Measurements from ENCODE around the gene DNAAF8.
"Not testable (repeated sequence)": the region's sequence is repeated elsewhere in the genome, so short reads cannot be mapped to it uniquely, and the experiment has no call there.

DNAAF8 gene

DNA sequence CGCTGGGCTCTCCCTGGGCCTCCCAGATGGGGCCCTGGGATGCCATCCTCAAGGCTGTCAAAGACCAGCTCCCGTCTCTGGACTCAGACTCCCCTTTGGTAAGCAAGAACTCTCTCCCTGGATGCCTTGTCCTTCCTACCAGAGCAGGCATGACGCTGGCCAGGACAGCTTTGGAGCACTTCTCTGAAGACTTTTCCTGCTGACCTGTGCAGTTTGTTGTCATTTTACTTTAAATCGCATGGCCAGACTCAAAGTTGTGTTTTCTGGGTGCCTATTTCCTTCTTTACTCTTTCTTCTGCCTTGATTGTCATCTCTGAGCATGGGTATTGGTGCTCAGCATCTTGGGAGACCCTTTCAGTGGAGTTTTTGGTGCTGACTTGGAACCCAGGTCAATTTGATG lies 2.2 kb downstream of the DNAAF8 start:
- Histone ChIP-seq H3K36me3 (ENCODE audit: control insufficient read depth in 4 of 4, insufficient read depth in 4 of 4, low read length in 3 of 4) (peaks cover 0 to 5% (median under 1%) of the 10 kb centered on the region in 4 experiments), H3K27me3 (replicated peaks in 2 of 5; ENCODE audit: control insufficient read depth in 4 of 5, insufficient read depth in 5 of 5, low read length in 4 of 5) (no peaks in the 10 kb centered on the region), H3K9me3 (ENCODE audit: control extremely low read depth in 1 of 5, control insufficient read depth in 4 of 5, insufficient read depth in 2 of 5, low read depth in 1 of 5, low read length in 4 of 5) (no peaks in the 10 kb centered on the region), H3K27ac (ENCODE audit: insufficient read depth in 1 of 2, low read depth in 1 of 2, low read length in 2 of 2, poor library complexity in 1 of 2, severe bottlenecking in 2 of 2) (no peak overlapping the region), H3K4me1 (ENCODE audit: control extremely low read depth in 1 of 4, control insufficient read depth in 4 of 4, insufficient read depth in 4 of 4, low read length in 3 of 4) (peaks cover 3 to 20% (median 14%) of the 10 kb centered on the region in 4 experiments), H3K4me3 (ENCODE audit: control insufficient read depth in 1 of 7, extremely low read depth in 1 of 7, insufficient read depth in 4 of 7, low read depth in 2 of 7, low read length in 6 of 7) (no peak overlapping the region)
- CTCF ChIA-PET = no interaction called here
- 100% methylated on average over 4 of the region's 4 CpGs for WGBS (ENCODE audit: insufficient coverage)
- POLR2A ChIA-PET = no interaction called here
- DNase-seq = no peak

DNA sequence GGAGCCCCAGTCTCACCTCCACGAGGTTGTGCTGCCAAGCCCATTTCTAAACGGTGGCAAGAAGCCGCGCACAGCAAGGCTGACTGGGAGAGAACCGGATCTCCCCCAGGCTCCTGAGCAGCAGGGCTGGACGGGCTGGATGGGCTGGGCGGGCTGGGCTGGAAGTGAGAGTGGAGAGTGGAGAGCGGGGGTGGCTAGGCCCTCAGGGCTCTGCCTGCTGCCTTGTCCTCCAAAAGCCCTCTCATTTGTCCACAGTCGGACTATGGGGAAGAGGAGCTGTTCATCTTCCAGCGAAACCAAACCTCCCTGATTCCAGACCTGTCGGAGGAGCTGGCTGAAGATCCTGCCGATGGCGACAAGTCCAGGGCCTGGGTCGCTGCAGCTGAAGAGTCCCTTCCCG lies 3.2 kb downstream of the DNAAF8 start:
- Histone ChIP-seq H3K4me3 (ENCODE audit: control insufficient read depth in 1 of 7, extremely low read depth in 1 of 7, insufficient read depth in 4 of 7, low read depth in 2 of 7, low read length in 6 of 7) (no peak overlapping the region), H3K4me1 (ENCODE audit: control extremely low read depth in 1 of 4, control insufficient read depth in 4 of 4, insufficient read depth in 4 of 4, low read length in 3 of 4) (peaks cover 3 to 20% (median 14%) of the 10 kb centered on the region in 4 experiments), H3K27ac (ENCODE audit: insufficient read depth in 1 of 2, low read depth in 1 of 2, low read length in 2 of 2, poor library complexity in 1 of 2, severe bottlenecking in 2 of 2) (no peak overlapping the region), H3K36me3 (ENCODE audit: control insufficient read depth in 4 of 4, insufficient read depth in 4 of 4, low read length in 3 of 4) (no peaks in the 10 kb centered on the region), H3K9me3 (ENCODE audit: control extremely low read depth in 1 of 5, control insufficient read depth in 4 of 5, insufficient read depth in 2 of 5, low read depth in 1 of 5, low read length in 4 of 5) (no peaks in the 10 kb centered on the region), H3K27me3 (replicated peaks in 2 of 5; ENCODE audit: control insufficient read depth in 4 of 5, insufficient read depth in 5 of 5, low read length in 4 of 5) (peaks cover 0 to under 1% (median 0%) of the 10 kb centered on the region in 5 experiments)
- DNase-seq = no peak
- 95% methylated on average over 9 of the region's 15 CpGs for WGBS (ENCODE audit: insufficient coverage)
- CTCF ChIA-PET = no interaction called here
- POLR2A ChIA-PET = no interaction called here

DNA sequence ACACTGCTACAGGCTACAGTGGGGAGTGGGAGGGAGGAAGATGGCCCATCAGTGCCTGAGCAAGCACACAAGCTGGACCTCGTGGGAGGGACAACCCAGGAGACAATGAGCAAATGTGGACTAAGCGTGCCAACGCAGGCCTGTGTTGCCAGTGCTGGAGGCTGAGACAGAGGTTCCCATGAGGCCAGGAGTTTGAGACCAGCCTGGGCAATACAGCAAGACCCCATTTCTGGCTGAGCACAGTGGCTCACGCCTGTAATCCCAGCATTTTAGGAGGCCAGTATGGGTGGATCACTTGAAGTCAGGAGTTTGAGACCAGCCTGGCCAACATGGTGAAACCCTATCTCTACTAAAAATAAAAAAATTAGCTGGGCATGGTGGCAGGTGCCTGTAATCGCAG lies 4.0 kb downstream of the DNAAF8 start:
- DNase-seq; H3K27ac ChIP-seq (ENCODE audit: insufficient read depth in 1 of 2, low read depth in 1 of 2, low read length in 2 of 2, poor library complexity in 1 of 2, severe bottlenecking in 2 of 2); CTCF ChIA-PET; H3K9me3 ChIP-seq (ENCODE audit: control extremely low read depth in 1 of 5, control insufficient read depth in 4 of 5, insufficient read depth in 2 of 5, low read depth in 1 of 5, low read length in 4 of 5); H3K4me3 ChIP-seq (ENCODE audit: control insufficient read depth in 1 of 7, extremely low read depth in 1 of 7, insufficient read depth in 4 of 7, low read depth in 2 of 7, low read length in 6 of 7); H3K36me3 ChIP-seq (ENCODE audit: control insufficient read depth in 4 of 4, insufficient read depth in 4 of 4, low read length in 3 of 4); H3K27me3 ChIP-seq (replicated peaks in 2 of 5; ENCODE audit: control insufficient read depth in 4 of 5, insufficient read depth in 5 of 5, low read length in 4 of 5): not testable (repeated sequence)
- POLR2A ChIA-PET = interaction anchor here (0.6 kb wide), 1 partner anchor 70 kb away, joined by 3 read pairs; no protein-coding TSS in a partner anchor
- H3K4me1 ChIP-seq (ENCODE audit: control extremely low read depth in 1 of 4, control insufficient read depth in 4 of 4, insufficient read depth in 4 of 4, low read length in 3 of 4) = peaks cover 2 to 23% (median 13%) of the 10 kb centered on the region in 4 experiments
- 91% methylated on average over 4 of the region's 5 CpGs for WGBS (ENCODE audit: insufficient coverage)

DNA sequence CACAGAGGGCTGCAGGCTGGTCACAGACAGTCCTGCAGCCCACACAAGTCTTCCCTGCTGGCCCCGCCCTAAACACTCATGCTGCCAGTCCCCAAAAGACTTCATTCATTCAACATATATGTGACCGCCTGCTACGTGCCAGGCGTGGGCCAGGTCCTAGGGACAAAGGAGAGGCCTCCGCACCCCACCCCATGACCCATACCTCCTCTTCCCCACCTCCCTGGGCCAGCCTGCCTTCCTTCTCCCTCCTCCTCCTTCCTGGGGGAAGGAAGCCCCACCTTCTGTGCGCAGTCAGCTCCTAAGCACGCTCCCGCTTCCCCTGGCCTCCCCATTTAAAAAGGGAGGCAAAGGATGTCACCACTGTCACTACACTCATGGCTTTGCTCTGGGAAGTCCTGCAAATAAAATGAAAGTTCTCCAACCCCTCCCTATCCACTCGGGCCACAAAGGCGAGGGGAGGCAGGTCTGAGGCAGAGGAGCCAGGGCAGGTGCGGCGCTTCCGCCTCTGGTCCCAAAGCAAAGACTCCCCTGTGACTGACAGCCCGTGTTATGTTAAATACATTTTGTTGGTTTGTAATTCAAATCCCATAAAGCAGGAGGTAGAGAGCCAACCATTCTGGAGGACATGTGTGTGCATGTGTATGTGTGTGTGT lies 9.0 kb downstream of the DNAAF8 start:
- no peaks in the 10 kb centered on the region for H3K9me3 ChIP-seq (ENCODE audit: control extremely low read depth in 1 of 5, control insufficient read depth in 4 of 5, insufficient read depth in 2 of 5, low read depth in 1 of 5, low read length in 4 of 5)
- ChIA-PET POLR2A (no interaction called here), CTCF (no interaction called here)
- DNase-seq = peak in 1 of 3 donors; percentile 10
- H3K4me3 ChIP-seq (ENCODE audit: control insufficient read depth in 1 of 7, extremely low read depth in 1 of 7, insufficient read depth in 4 of 7, low read depth in 2 of 7, low read length in 6 of 7) = peak overlapping the region in 1 of 7 experiments; percentile 60
- H3K27ac ChIP-seq (ENCODE audit: insufficient read depth in 1 of 2, low read depth in 1 of 2, low read length in 2 of 2, poor library complexity in 1 of 2, severe bottlenecking in 2 of 2) = no peak overlapping the region
- peaks cover 0 to 3% (median 2%) of the 10 kb centered on the region in 5 experiments for H3K27me3 ChIP-seq (replicated peaks in 2 of 5; ENCODE audit: control insufficient read depth in 4 of 5, insufficient read depth in 5 of 5, low read length in 4 of 5)
- 43% methylated on average over 8 of the region's 14 CpGs for WGBS (ENCODE audit: insufficient coverage)
- peaks cover 0 to 14% (median 5%) of the 10 kb centered on the region in 4 experiments for H3K4me1 ChIP-seq (ENCODE audit: control extremely low read depth in 1 of 4, control insufficient read depth in 4 of 4, insufficient read depth in 4 of 4, low read length in 3 of 4)
- peaks cover 0 to under 1% (median 0%) of the 10 kb centered on the region in 4 experiments for H3K36me3 ChIP-seq (ENCODE audit: control insufficient read depth in 4 of 4, insufficient read depth in 4 of 4, low read length in 3 of 4)

DNA sequence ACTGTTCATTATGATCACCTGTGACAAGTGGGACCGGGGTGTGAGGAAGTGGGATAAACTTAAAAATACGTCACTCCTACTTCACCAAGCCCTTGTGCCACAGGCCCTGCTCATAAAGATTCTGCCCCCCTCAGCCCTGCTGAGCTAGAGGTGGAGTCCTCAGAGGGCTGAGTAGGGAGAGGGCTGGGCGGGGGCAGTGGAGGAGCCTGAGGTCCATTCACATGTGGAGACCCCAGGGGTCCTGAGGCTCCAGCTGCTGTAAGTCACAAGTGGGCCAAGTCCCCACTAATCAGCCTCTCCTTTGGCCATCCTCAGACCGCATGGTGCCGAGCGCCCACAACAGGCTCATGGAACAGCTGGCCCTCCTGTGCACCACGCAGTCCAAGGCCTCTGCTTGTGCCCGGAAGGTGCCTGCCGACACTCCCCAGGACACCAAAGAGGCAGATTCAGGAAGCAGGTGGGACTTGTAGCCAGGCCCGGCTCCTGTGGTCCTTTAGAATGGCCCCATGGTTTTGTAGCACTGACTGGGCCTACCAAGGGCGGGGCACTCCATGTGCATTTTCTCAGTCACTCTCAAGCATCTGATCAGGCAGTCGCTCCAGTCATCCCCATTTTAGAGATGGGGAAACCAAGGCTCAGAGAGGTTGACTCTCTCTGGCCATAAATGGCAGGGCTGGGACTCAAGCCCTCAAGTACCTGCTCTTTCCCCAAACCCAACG lies 10.4 kb downstream of the DNAAF8 start:
- Histone ChIP-seq H3K9me3 (ENCODE audit: control extremely low read depth in 1 of 5, control insufficient read depth in 4 of 5, insufficient read depth in 2 of 5, low read depth in 1 of 5, low read length in 4 of 5) (no peaks in the 10 kb centered on the region), H3K27me3 (replicated peaks in 2 of 5; ENCODE audit: control insufficient read depth in 4 of 5, insufficient read depth in 5 of 5, low read length in 4 of 5) (peaks cover 0 to 3% (median 2%) of the 10 kb centered on the region in 5 experiments), H3K4me1 (ENCODE audit: control extremely low read depth in 1 of 4, control insufficient read depth in 4 of 4, insufficient read depth in 4 of 4, low read length in 3 of 4) (peaks cover 0 to 15% (median 5%) of the 10 kb centered on the region in 4 experiments), H3K4me3 (ENCODE audit: control insufficient read depth in 1 of 7, extremely low read depth in 1 of 7, insufficient read depth in 4 of 7, low read depth in 2 of 7, low read length in 6 of 7) (no peak overlapping the region), H3K36me3 (ENCODE audit: control insufficient read depth in 4 of 4, insufficient read depth in 4 of 4, low read length in 3 of 4) (peaks cover 0 to 12% (median 6%) of the 10 kb centered on the region in 4 experiments), H3K27ac (ENCODE audit: insufficient read depth in 1 of 2, low read depth in 1 of 2, low read length in 2 of 2, poor library complexity in 1 of 2, severe bottlenecking in 2 of 2) (no peak overlapping the region)
- POLR2A ChIA-PET = no interaction called here
- WGBS (ENCODE audit: insufficient coverage) = 88% methylated on average over 9 of the region's 13 CpGs
- no peak for DNase-seq
- CTCF ChIA-PET = no interaction called here

DNA sequence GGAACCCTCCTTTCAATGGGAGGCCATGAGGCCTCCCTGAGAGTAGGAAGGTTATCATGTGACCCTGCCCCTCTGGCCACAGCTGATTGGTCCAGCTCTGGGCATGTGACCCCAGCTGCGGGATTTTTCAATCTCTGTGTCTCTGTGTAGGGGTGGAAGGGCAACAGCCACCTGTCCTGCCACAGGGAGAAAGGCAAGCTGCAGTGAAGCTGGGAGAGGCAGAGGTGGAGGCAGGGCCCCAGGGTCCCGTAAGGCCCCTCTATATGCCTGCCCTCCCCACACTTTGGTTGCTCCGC lies 10.9 kb downstream of the DNAAF8 start:
- DNase-seq = no peak
- Histone ChIP-seq H3K27ac (ENCODE audit: insufficient read depth in 1 of 2, low read depth in 1 of 2, low read length in 2 of 2, poor library complexity in 1 of 2, severe bottlenecking in 2 of 2) (no peak overlapping the region), H3K9me3 (ENCODE audit: control extremely low read depth in 1 of 5, control insufficient read depth in 4 of 5, insufficient read depth in 2 of 5, low read depth in 1 of 5, low read length in 4 of 5) (no peaks in the 10 kb centered on the region), H3K27me3 (replicated peaks in 2 of 5; ENCODE audit: control insufficient read depth in 4 of 5, insufficient read depth in 5 of 5, low read length in 4 of 5) (peaks cover 0 to 3% (median 2%) of the 10 kb centered on the region in 5 experiments), H3K36me3 (ENCODE audit: control insufficient read depth in 4 of 4, insufficient read depth in 4 of 4, low read length in 3 of 4) (peaks cover 0 to 17% (median 11%) of the 10 kb centered on the region in 4 experiments), H3K4me3 (ENCODE audit: control insufficient read depth in 1 of 7, extremely low read depth in 1 of 7, insufficient read depth in 4 of 7, low read depth in 2 of 7, low read length in 6 of 7) (no peak overlapping the region), H3K4me1 (ENCODE audit: control extremely low read depth in 1 of 4, control insufficient read depth in 4 of 4, insufficient read depth in 4 of 4, low read length in 3 of 4) (peaks cover 0 to 15% (median 5%) of the 10 kb centered on the region in 4 experiments)
- CTCF ChIA-PET = no interaction called here
- POLR2A ChIA-PET = no interaction called here
- WGBS (ENCODE audit: insufficient coverage) = 100% methylated on average over 3 of the region's 3 CpGs

DNA sequence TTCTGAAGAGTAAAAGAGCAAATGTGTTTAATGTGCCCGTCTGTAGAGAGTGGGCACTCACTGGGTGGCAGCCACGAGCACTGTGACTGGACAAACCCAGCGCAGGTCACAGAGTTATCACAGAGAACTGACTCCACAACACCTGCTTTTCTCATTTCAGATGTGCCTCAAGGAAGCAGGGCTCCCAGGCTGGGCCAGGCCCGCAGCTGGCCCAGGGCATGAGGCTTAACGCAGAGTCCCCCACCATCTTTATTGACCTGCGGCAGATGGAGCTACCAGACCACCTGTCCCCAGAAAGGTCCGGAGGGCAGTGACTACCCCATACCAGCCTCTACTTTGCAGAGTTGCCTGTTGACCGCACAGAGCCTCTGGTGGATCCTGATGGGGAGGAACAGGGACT lies 11.9 kb downstream of the DNAAF8 start:
- Histone ChIP-seq H3K4me1 (ENCODE audit: control extremely low read depth in 1 of 4, control insufficient read depth in 4 of 4, insufficient read depth in 4 of 4, low read length in 3 of 4) (peaks cover 0 to 15% (median 5%) of the 10 kb centered on the region in 4 experiments), H3K9me3 (ENCODE audit: control extremely low read depth in 1 of 5, control insufficient read depth in 4 of 5, insufficient read depth in 2 of 5, low read depth in 1 of 5, low read length in 4 of 5) (no peaks in the 10 kb centered on the region), H3K27ac (ENCODE audit: insufficient read depth in 1 of 2, low read depth in 1 of 2, low read length in 2 of 2, poor library complexity in 1 of 2, severe bottlenecking in 2 of 2) (no peak overlapping the region), H3K27me3 (replicated peaks in 2 of 5; ENCODE audit: control insufficient read depth in 4 of 5, insufficient read depth in 5 of 5, low read length in 4 of 5) (peaks cover 0 to 3% (median 2%) of the 10 kb centered on the region in 5 experiments), H3K36me3 (ENCODE audit: control insufficient read depth in 4 of 4, insufficient read depth in 4 of 4, low read length in 3 of 4) (peaks cover 0 to 22% (median 16%) of the 10 kb centered on the region in 4 experiments), H3K4me3 (ENCODE audit: control insufficient read depth in 1 of 7, extremely low read depth in 1 of 7, insufficient read depth in 4 of 7, low read depth in 2 of 7, low read length in 6 of 7) (no peak overlapping the region)
- POLR2A ChIA-PET = no interaction called here
- CTCF ChIA-PET = no interaction called here
- 97% methylated on average over 8 of the region's 8 CpGs for WGBS (ENCODE audit: insufficient coverage)
- DNase-seq = no peak
